AG08395 (cell line): ENCODE results near the gene CD82.
A peak's percentile ranks its signal among the peaks of the same experiment; 100 is the strongest.

Experiments
- DNase-seq: peaks from one replicate; pipeline ENCODE4 v3.0.0; 2012; ENCODE audit warnings: mixed read lengths, low spot score

The CD82 gene

DNA sequence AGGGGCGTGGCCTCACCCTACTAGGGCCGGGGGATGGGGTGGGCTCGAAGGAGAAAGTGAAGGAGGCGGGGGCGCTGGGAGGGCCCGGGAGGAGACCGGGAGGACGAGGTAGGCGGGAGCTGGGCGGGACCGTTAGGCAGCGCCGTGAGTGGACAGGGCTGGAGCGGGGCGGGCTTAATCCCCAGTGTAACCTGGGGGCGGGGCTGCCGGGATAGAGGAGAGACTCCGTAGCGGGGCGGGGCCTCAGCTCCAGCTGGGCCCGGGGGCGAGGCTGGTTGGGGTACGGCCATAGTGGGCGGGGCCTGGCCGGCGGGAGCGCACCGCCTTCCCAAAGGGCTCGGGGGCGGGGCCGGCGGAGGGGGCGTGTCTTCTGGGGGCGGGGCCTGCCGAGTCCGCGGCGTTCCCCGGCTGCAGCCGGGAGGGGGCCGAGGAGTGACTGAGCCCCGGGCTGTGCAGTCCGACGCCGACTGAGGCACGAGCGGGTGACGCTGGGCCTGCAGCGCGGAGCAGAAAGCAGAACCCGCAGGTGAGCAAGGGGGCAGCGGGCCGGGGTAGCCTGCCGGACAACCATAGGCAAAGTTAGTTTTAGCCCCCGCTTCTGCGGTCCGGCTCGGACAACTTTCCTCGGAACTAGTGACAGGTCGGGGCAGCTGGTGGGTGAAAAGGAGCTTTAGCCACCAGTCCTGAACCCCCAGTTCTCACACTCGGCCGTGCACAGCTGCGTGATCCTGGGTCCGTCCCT, at the start of gene CD82:
TSS of gene CD82 (plus strand) at position 453 of the 742 bp plus-strand sequence. CDS start 29,000 bp downstream, outside the sequence.
- DNase-seq, result peak; percentile 99

DNA sequence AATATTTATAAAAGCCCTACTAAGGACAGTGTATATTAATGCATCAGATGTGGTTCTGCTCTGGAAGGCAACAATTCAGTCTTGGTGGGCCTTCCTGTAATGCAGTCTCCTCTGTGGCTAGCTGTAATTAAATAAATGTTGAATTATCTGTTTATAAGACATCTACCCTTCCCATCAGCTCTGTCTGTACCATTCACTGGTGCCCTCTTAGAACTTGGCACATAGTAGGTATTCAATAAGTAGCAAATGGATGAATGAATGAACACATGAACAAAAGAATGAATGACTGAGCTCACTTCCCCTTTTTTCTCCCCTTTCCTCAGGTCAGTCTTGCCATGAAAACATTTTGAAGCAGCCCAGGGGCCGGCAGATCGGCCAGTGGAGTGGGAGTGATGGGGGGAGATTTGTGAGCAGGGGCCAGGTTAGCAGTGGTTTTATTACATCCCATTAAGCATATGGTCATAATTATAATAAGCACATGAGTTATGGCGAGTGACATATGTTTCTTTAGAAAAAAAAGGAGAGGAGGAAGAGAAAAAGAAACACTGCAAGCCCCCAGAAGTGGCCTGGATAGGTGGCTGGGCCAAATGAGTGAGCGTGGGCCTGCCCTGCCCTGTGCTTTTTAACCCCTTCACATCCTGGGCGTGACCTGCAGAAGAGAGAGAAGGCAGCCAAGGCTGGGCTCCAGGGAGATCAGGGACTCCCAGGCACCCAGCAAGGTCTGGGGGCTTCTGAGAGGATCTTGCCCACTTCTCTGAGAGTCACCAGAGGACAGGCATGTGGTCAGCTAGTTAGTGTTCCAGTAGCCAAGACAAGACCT, 48.6 kb upstream of the CD82 start:
- DNase-seq, result no peak

DNA sequence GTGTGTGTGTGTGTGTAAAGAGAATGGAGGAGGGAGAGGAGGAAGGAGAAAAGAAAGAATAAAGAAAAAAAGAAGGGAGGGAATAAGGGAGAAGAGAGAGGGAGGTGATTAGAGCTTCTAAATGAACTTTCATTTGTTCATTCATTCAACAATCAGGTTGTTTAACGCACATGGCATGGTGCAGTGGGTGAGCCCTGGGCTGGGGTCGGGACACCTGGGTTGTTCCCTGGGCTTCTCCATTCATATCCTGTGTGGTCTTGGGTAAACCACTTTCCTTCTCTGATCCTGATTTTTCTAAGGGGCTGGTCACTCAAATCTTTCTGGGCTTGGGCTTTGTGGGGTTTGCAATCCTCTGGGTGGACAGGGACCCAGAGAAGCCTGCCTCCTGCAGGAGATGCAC, 47.9 kb upstream of the CD82 start:
- DNase-seq, result no peak

- no peak for DNase-seq
Observed at GRCh38 chr11:44518968-44519550, 46.4 kb upstream of the CD82 start.

- DNase-seq, result no peak
Observed at GRCh38 chr11:44519989-44520737, 45.3 kb upstream of the CD82 start.

- DNase-seq, result no peak
Observed at GRCh38 chr11:44521148-44521547, 44.3 kb upstream of the CD82 start.

DNA sequence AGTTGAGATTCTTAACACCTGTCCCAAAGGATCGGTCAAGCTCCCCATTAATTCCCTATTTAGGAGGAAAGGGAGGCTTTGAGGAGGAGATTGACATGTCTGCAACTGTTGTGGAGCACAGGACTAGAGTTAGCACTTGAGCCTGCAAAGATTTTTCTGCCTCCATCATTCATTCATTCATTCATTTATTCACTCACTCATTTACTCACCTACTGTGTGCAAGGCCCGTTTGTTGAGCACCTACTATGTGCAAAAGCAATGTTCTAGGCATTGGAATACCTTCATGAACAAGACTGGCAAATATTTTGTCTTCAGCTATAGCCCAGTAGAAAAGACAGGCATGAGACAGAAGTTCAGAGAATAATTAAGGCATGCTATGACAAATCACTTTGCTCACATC, 43.2 kb upstream of the CD82 start:
- DNase-seq, result no peak

GRCh38 chr11:44524346-44524745, 41.1 kb upstream of the CD82 start:
- DNase-seq, result no peak

- DNase-seq, result no peak
Observed at GRCh38 chr11:44524751-44525201, 40.7 kb upstream of the CD82 start.

DNA sequence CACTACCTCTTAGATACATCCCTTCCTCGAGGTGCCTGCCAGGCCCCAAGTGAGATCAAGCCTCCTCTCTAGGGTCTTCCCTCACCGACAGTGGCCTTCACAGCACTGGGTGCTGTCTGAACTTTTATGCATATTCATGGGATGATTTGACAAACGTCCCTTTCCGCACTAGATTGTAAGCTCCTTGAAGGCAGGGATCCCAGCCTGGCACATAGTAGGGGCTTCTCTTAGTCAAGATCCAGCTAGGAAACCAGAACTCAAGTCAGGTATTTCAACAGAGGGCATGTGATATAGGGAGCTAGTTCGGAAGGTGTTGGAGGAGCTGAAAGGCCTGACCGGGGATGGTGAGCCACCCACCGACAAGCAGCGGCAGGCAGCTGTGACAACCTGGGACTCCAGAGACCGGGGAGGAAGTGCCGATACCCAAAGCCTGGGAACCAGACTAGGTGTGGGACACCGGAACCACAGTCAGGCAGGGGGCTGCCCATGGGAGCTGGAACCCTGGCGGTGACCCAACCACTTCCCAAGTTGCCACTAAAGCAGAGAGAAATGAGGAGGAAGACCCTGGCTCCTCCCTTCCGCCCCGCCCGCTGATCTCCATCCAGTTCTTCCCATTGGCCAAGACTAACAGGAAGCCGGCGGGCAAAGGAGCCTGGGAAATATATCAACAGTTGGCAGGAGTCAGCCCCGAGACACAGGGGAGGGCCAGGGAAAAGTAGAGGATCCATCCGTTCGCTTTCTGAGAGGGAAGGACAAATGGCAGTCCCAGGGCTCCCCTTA, 39.8 kb upstream of the CD82 start:
- DNase-seq, result no peak

DNA sequence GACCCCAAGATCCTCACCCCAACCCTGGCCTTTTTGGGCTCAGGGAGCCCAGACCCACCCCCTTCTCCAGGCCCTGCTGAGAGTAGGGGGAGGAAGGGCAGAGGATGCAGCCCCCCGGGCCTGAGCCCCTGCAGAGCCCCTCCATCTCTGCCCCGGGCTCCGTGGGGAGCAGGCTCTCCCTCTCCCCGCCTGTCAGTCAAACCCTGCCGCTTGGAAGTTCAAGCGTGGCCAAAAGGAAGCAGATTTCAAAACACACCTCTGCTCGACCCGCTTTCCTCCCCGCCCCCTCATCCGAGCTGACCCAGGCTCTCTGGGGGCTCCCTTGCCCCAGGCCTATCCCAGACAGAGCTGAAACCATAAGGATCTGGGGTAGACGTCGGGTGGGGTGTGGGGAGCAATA, 39.0 kb upstream of the CD82 start:
- no peak for DNase-seq

DNA sequence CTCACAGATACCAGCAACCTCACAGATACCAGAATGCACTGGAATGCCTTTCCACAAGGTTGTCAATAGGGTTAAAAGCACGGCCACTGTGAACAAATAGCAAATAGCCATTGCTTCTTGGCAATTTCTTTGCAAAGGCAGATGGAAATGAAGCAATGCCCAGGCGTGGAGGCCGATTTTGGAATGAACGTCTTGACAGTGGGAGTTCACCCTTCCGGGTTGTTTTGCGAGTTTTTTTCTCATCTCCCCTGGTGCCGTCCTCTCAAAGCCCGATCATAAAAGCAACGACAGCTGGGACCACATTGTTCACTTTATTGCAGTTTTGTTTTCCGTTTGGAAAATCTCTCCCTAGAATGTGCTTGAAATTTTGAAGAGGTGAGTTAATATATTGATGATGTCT, 38.0 kb upstream of the CD82 start:
- no peak for DNase-seq

- no peak for DNase-seq
Observed at GRCh38 chr11:44528103-44528502, 37.4 kb upstream of the CD82 start.

DNA sequence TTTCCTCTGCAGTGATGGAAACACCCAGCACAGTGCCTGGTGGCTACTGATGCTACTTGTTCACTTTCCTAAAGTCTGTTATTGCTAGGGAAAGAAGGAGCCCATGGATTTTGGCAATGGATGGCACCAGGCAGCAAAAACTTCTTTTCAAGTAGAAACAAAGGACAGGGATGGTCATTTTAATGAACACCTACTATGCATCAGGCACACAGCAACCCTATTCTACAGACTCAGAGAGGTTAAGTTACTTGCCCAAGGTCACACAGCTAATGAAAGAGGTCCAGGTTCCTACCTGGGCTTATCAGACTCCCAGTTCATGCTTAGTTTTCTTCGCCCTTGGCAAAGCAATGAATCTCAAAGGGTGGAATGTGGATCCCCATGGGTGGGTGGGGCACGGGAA, 36.9 kb upstream of the CD82 start:
- DNase-seq, result no peak

DNA sequence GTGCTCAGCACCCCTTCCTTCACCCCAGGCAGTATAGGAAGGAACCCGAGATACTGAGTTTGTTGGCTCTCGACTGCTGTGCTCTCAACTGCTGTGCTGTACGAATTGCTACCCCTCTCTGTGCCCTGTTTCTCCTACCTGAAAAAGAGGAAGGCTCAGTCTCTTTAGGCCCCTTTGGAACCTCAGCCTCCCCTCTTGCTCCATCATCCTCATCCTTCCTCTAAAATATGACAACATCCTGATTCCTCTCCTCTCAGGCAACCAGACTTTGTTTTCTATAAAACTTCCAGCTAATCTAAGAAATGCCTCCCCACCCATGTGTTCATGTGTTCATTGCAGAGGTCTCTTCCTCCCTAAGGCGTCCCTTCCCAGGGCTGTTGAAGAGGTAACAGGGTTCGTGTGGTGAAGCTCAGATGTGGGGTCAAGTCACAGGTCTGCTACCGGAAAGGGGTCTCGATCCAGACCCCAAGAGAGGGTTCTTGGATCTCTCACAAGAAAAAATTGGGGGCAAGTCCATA, 35.5 kb upstream of the CD82 start:
- DNase-seq, result no peak

GRCh38 chr11:44530413-44531115, 34.9 kb upstream of the CD82 start:
- no peak for DNase-seq

DNA sequence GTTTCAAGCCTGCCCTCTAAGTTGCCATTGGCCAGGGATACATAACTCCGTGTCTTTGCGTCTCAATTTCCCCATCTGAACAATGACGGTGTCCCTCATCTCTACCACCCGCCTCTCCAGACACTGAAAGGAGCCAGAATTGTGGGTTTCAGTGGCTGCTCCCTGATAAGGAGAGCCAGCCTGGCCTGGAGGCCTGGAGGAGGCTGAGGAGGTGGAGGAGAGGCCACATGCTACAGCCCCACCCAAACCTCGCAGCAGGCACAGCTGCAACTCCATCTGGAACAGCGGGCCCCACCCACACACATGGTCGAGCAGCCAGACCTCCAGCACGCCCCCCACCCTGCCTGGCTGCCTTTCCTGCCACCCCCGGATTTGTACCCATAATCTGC, 34.4 kb upstream of the CD82 start:
- DNase-seq, result no peak

GRCh38 chr11:44531636-44532035, 33.8 kb upstream of the CD82 start:
- no peak for DNase-seq

DNA sequence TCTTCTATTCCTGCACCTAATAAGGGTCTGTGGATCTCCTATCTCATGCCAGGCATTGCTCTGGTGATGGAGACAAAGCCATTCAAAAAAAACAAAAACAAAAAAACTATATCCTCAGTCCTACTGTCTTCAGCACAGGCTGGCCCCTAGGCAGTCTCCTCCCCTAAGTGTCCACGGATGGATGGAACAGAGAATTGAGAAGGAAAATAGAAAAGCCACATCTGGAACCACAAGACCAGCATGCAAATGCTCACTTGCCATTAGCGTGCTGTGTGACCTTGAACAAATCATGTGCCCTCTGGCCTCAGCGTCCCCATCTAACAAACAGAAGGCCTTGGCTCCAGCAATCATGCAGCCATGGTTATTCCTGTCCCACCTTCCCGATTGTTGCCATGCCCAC, 32.7 kb upstream of the CD82 start:
- DNase-seq, result no peak

DNA sequence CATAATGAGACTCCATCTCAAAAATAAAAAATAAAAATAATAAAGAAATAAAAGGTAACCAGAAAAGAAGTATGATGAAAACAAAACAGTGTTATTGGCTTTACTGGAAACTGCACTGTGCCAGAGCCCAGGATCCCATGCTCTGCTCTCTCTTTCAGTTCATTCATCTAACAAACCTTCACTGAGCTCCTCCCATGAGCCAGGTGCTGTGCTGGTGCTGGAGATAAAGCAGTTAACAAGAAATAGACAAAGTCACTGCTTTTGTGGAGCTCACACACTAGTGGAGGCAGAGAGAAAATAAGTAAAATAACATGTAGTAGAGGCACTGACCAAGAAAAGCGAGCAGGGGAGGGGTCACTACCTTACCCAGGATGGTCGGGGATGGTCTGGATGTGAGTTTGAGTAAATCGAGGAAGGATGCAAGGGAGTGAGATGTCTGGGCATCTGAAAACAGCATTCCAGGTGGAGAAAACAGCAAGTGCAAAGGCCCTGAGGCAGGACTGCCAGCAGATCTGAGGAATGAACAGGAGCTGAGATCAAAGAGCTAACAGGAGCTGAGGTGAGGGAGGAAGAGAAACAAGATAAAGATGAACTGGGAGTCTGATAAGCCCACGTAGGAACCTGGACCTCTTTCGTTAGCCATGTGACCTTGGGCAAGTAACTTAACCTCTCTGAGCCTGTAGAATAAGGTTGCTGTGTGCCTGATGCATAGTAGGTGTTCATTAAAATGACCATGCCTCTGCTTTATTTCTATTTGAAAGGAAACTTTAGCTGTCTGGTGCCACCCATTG, 31.3 kb upstream of the CD82 start:
- DNase-seq, result no peak
